ENCODE data around the gene LAMB3. TPM values are rescaled to one million over a fixed set of nuclear protein-coding genes. Genes with fewer than 3 reads are reported as not detected.

LAMB3 gene
- total RNA-seq, 1 donor from 2014 or later, result 8.5 TPM

DNA sequence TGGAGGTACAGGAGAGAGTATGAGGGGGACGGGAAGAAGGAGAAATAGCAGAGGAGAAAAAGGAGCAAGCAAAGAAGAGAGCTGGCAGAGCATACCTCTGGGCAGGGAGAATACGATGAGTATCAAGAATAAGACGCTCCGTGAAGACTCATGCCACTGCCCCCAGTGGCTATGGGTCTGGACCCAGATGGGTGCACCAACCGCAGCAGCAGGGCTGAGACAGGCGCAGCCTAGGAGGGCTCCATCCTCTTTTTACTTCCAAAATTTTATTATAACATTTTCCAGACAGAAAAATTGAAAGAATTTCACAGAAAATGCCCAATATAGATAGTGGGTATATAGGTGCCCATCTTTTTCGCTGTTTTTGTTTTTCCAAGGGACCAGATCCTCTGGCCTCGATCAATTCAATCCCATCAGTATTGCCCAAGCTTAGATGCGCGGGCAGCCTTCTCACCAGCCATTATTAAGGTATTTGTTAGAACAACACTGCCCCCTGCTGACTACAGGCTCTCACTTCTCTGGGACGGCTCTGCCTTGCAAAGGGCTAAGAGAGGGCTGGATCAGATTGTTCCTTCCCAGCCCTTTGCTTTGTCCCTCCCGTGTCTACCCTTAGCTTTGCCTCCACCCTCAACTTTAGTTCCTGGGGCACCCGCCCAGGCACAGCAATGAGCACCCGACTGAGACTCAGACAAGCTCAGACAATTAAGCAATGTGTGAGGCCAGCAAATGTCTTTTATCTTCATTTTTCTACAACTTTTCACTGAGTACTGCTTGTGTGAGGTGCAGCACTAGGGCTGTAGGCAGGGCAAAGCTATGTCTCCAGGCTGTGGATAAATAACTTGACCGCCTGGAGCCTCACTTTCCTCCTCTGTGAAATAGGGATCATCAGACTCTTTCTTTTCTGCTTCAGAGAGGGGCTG, 86.2 kb downstream of the LAMB3 start:
- DNase-seq (ENCODE audit: low read depth), result peak; percentile 89

Small RNAs within 50 kb of the gene (microRNA-seq; reads per million reads assigned to microRNA genes)
- gene MIR4260, result not detected

Other genes starting within 250 kb of the LAMB3 start
- gene CAMK1G, start 68.7 kb downstream of the LAMB3 start, total RNA-seq, result not detected in 2 replicates
- 0.37 and 0.57 TPM in 2 replicates for gene G0S2, start 23.0 kb upstream of the LAMB3 start, total RNA-seq
- gene HSD11B1, start 52.4 kb upstream of the LAMB3 start, total RNA-seq, result 1.2 and 2.0 TPM in 2 replicates
- 0.03 and 0.05 TPM in 2 replicates for gene TRAF3IP3, start 103.6 kb upstream of the LAMB3 start, total RNA-seq
- 2.6 and 4.1 TPM in 2 replicates for gene C1orf74, start 132.1 kb upstream of the LAMB3 start, total RNA-seq
- gene IRF6, start 153.7 kb upstream of the LAMB3 start, total RNA-seq, result 0.53 and 1.2 TPM in 2 replicates
- gene UTP25, start 175.5 kb upstream of the LAMB3 start, total RNA-seq, result 6.7 and 6.8 TPM in 2 replicates